Measurements from ENCODE around the gene MTO1. TPM values are rescaled to one million over a fixed set of nuclear protein-coding genes. Genes with fewer than 3 reads are reported as not detected.

Gene MTO1
- total RNA-seq, 1 experiment from 2014 or later = 32.4 TPM

GRCh38 chr6:73461537-73462350 is at the start of gene MTO1 (continued):
- 0 out of 2 replicates have a peak, but pooled peaks have one; percentile 25 for TF ChIP-seq USF1 (CRISPR knock-in tag; IDR thresholded peaks at IDR 0.05)
- TF ChIP-seq ZNF219 (CRISPR knock-in tag; IDR thresholded peaks at IDR 0.05; ENCODE audit: borderline replicate concordance) = no peak
- TF ChIP-seq ELF4 (CRISPR knock-in tag; IDR thresholded peaks at IDR 0.05; ENCODE audit: low read depth) = no peak
- TF ChIP-seq NFATC4 (CRISPR knock-in tag; IDR thresholded peaks at IDR 0.05) = no peak
- TF ChIP-seq TCF7 (CRISPR knock-in tag; IDR thresholded peaks at IDR 0.05; ENCODE audit: low read depth) = no peak
- TF ChIP-seq CDX4 (CRISPR knock-in tag; IDR thresholded peaks at IDR 0.05; ENCODE audit: borderline replicate concordance) = no peak
- no peak for TF ChIP-seq ZNF416 (CRISPR knock-in tag; IDR thresholded peaks at IDR 0.05)
- peak; percentile 56; the same call in 1 of the 2 replicates for TF ChIP-seq MYBL2 (CRISPR knock-in tag; IDR thresholded peaks at IDR 0.05)
- peak; percentile 57; the same call in 1 of the 2 replicates for TF ChIP-seq SP1 (CRISPR knock-in tag; conservative IDR thresholded peaks at IDR 0.05)
- TF ChIP-seq ZNF671 (CRISPR knock-in tag; IDR thresholded peaks at IDR 0.05) = no peak
- TF ChIP-seq ESRRA (CRISPR knock-in tag; IDR thresholded peaks at IDR 0.05; ENCODE audit: borderline replicate concordance) = peak; percentile 58; the same call in 1 of the 2 replicates
- 0 out of 2 replicates have a peak, but pooled peaks have one; percentile 42 for TF ChIP-seq ARID4B (CRISPR knock-in tag; IDR thresholded peaks at IDR 0.05; ENCODE audit: borderline replicate concordance)
- no peak for TF ChIP-seq CREB1 (CRISPR knock-in tag; IDR thresholded peaks at IDR 0.05)
- peak; percentile 79 for TF ChIP-seq MAX (CRISPR knock-in tag; IDR thresholded peaks at IDR 0.05)
- TF ChIP-seq FOXK1 (CRISPR knock-in tag; IDR thresholded peaks at IDR 0.05) = peak; percentile 63; the same call in 1 of the 2 replicates
- no peak for TF ChIP-seq SMAD4 (CRISPR knock-in tag; IDR thresholded peaks at IDR 0.05)
- 0 out of 2 replicates have a peak, but pooled peaks have one; percentile 44 for TF ChIP-seq TEAD1 (CRISPR knock-in tag; IDR thresholded peaks at IDR 0.05)
- no peak for TF ChIP-seq SMAD3 (CRISPR knock-in tag; IDR thresholded peaks at IDR 0.05; ENCODE audit: borderline replicate concordance)
- TF ChIP-seq ZNF263 (CRISPR knock-in tag; IDR thresholded peaks at IDR 0.05; ENCODE audit: low read depth) = no peak
- no peak for TF ChIP-seq EMX1 (CRISPR knock-in tag; IDR thresholded peaks at IDR 0.05)
- TF ChIP-seq ZSCAN18 (CRISPR knock-in tag; IDR thresholded peaks at IDR 0.05) = no peak
- no peak for TF ChIP-seq ZNF425 (CRISPR knock-in tag; conservative IDR thresholded peaks at IDR 0.05)
- no peak for TF ChIP-seq TP53 (CRISPR knock-in tag; IDR thresholded peaks at IDR 0.05)
- no peak for TF ChIP-seq AR (CRISPR knock-in tag; IDR thresholded peaks at IDR 0.05)
- TF ChIP-seq ZNF396 (CRISPR knock-in tag; IDR thresholded peaks at IDR 0.05; ENCODE audit: borderline replicate concordance) = no peak
- TF ChIP-seq GRHL2 (CRISPR knock-in tag; IDR thresholded peaks at IDR 0.05; ENCODE audit: insufficient replicate concordance, severe bottlenecking) = no peak
- no peak; the same call in 1 of the 2 replicates for TF ChIP-seq IRF2 (CRISPR knock-in tag; IDR thresholded peaks at IDR 0.05; ENCODE audit: borderline replicate concordance, low read depth)

Data from WTC11 (cell line).